K562 (cell line): ENCODE measurements around the gene TIMM8A. TPM values are rescaled to one million over a fixed set of nuclear protein-coding genes. Genes with fewer than 3 reads are reported as not detected.

Source experiments
- BRCA1 ChIP-seq, 2 experiments: fragments of 450-650 bp in 1 of 2; sonication (generic) in 1 of 2; formaldehyde crosslinking in 1 of 2; IDR thresholded peaks; 2 replicates each; pipeline versions ENCODE4 v1.5.0 to v1.6.1; 2017 to 2020; ENCODE audit warnings: mild to moderate bottlenecking in 1 of 2, missing genetic modification reagents in 1 of 2
- NFRKB ChIP-seq: fragments of 450-650 bp; IDR thresholded peaks from 2 replicates; pipeline ENCODE4 v1.6.1; 2016; ENCODE audit warnings: low read depth
- ZNF407 ChIP-seq: fragments of 450-650 bp; IDR thresholded peaks from 2 replicates; pipeline ENCODE4 v1.6.1; 2016; ENCODE audit warnings: low read depth
- polyA plus RNA-seq, 8 experiments: library from polyadenylated mRNA; depleted of rRNA in 4 of 8; stranded (reverse) in 5 of 8; unstranded in 3 of 8; fragments of >200 nt; fragmentation: Nextera tagmentation in 2 of 8; fragmentation: Illumina TruSeq in 1 of 8; extraction: Ambion mirVana in 2 of 8; extraction: Trizol in 1 of 8; gene quantifications; 2 replicates each; pipeline versions ENCODE4 v1.2.1 to v1.2.3, GENCODE V29; 2011 to 2014; ENCODE audit warnings: inconsistent platforms in 1 of 8, missing spikeins in 1 of 8
- total RNA-seq, 7 experiments: library from RNA; depleted of rRNA in 6 of 7; stranded (reverse); fragments of >200 nt in 6 of 7; fragmentation: Illumina TruSeq in 2 of 7; extraction: Trizol in 2 of 7; gene quantifications; 2 replicates each; pipeline versions ENCODE4 v1.2.1 to v1.2.3, GENCODE V29; 2011 to 2021; ENCODE audit warnings: low replicate concordance in 1 of 7

TIMM8A gene
- total and polyA plus RNA-seq, 9 of the 15 experiments (the other 6 are each of a cell fraction or from before 2014, with no cell fraction given): 10.9 to 132 (median 41.1) TPM

GRCh38 chrX:101377547-101377946 lies 29.0 kb upstream of the TIMM8A start (continued):
- TF ChIP-seq ZNF407 (no peak), BRCA1 (IDR thresholded peaks at IDR 0.05) (no peak), BRCA1 (CRISPR knock-in tag; IDR thresholded peaks at IDR 0.05) (no peak), NFRKB (no peak)
